ENCODE measurements around the gene FNDC3B. TPM values are rescaled to one million over a fixed set of nuclear protein-coding genes. Genes with fewer than 3 reads are reported as not detected.

Gene FNDC3B
- total and polyA plus RNA-seq, 7 donors, result 16.2 to 93.9 (median 50.3) TPM

DNA sequence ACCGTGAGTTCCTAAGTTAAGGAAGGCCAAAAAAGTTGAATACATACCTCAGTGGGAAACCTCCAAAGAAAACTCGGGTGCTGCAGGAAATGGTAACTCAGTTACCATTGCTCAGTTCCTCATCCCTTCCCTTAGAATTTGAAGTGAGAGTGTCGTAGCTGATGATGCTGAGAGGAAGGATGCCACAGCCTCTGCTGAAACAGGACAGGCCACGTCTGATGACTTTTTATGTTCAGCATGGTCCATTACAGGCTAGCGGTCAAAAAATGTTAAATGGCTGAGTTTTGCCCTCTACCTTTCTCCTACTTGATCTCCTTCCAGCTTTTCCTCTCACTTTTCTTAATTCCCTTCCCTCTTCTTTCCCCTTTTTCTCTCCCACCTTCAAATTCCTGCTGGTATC, 273.3 kb downstream of the FNDC3B start:
- intact Hi-C loops (cut with DNase I), result no loop called here
- TF ChIP-seq EP300 (IDR thresholded peaks at IDR 0.05) (no peak), POLR2AphosphoS5 (IDR thresholded peaks at IDR 0.05) (no peak), POLR2A (IDR thresholded peaks at IDR 0.05) (no peak), CTCF (IDR thresholded peaks at IDR 0.05) (no peak)
- peaks cover 0 to 60% (median 55%) of the 10 kb centered on the region in 4 donors for H3K4me1 ChIP-seq

DNA sequence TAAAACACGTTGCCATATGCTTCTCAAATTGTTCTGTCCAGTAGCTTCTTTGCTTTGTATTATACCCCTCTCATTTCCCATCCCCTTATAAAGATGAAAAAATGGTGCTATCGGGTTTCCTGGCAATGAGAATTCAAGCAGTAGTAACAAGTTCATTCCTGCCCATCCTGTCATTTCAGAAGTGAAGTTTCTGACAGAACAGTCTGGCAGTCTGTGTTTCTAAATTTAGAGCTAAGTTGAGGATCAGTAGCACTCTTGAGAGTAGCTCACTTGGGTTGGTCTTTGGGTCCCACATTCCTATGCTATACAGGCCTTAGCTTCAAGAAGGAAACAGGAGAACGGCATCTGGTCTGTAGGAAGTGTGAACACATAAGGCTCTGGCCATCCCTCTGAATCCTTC, 274.3 kb downstream of the FNDC3B start:
- Histone ChIP-seq H3K9me3 (no peaks in the 10 kb centered on the region), H3K4me1 (peaks cover 0 to 70% (median 65%) of the 10 kb centered on the region in 4 donors), H3K27ac (peak overlapping the region in 3 of 4 donors; percentile 39 to 89 (median 78)), H3K4me3 (no peak overlapping the region), H3K36me3 (peaks cover 0 to 32% (median 3%) of the 10 kb centered on the region in 4 donors), H3K27me3 (no peaks in the 10 kb centered on the region)
- TF ChIP-seq POLR2AphosphoS5 (IDR thresholded peaks at IDR 0.05) (no peak), EP300 (IDR thresholded peaks at IDR 0.05) (no peak), POLR2A (IDR thresholded peaks at IDR 0.05) (no peak), CTCF (IDR thresholded peaks at IDR 0.05) (no peak)
- DNase-seq, result no peak
- 79 to 81% methylated on average over 3 of the region's 3 CpGs for WGBS, 2 donors
- intact Hi-C loops (cut with DNase I), result no loop called here

More for the DNA sequence above, 273.3 kb downstream of the FNDC3B start:
- Histone ChIP-seq H3K4me3 (no peak overlapping the region), H3K27me3 (no peaks in the 10 kb centered on the region), H3K9me3 (no peaks in the 10 kb centered on the region), H3K36me3 (peaks cover 0 to 42% (median 9%) of the 10 kb centered on the region in 4 donors), H3K27ac (peak overlapping the region in 2 of 4 donors; percentile 78 to 89)
- 76 to 90% methylated on average over 5 of the region's 5 CpGs for WGBS, 2 donors
- no peak for DNase-seq

- Histone ChIP-seq H3K27ac (peak overlapping the region in 3 of 4 donors; percentile 64 to 89 (median 78)), H3K4me1 (peaks cover 0 to 80% (median 75%) of the 10 kb centered on the region in 4 donors), H3K4me3 (no peak overlapping the region), H3K9me3 (no peaks in the 10 kb centered on the region), H3K36me3 (peaks cover 0 to 22% (median 3%) of the 10 kb centered on the region in 4 donors), H3K27me3 (no peaks in the 10 kb centered on the region)
- 63 to 83% methylated on average over 8 of the region's 8 CpGs for WGBS, 2 donors
- no peak for DNase-seq
- intact Hi-C loops (cut with DNase I), result loop anchor here (5.0 kb wide), 2 partner anchors 57 to 187 kb away; no protein-coding TSS in a partner anchor
- no peak for TF ChIP-seq EP300 (IDR thresholded peaks at IDR 0.05)
Measured at GRCh38 chr3:172314591-172315160, 275.3 kb downstream of the FNDC3B start.

DNA sequence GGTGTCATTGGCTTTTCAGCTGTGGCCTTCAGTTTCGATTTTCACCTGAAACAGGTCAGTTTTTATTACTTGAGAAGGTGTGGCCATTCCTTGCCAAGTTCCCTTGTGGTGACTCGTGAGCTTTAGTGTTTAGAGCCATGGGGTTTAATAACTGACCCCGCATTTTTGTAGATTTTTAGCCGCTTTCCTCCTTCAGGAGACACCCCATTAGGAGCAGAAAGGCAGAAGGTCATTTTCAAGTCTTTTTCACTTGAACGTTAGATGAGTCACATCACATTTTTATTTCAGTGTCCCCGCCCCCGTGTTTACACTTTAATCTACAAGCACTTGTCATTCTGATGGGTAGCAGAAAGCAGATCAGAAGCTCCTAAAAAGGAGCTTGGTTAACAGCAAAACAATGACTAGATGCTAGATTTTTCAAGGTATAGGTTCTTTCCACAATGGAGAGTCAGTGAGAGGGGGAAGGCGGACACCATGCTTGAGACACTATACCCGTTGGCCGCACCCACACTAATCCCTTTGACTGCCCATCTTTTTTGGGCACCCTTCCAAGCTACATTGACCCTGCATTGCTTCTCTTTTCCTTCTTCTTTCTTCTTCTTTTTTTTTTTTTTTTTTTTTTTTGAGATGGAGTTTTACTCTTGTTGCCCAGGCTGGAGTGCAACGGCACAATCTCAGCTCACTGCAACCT, 276.2 kb downstream of the FNDC3B start:
- Histone ChIP-seq H3K4me3 (no peak overlapping the region), H3K27me3 (no peaks in the 10 kb centered on the region), H3K27ac (peak overlapping the region; percentile 35 to 89 (median 71)), H3K9me3 (no peaks in the 10 kb centered on the region), H3K4me1 (peaks cover 0 to 89% (median 83%) of the 10 kb centered on the region in 4 donors), H3K36me3 (peaks cover 0 to 13% (median 3%) of the 10 kb centered on the region in 4 donors)
- DNase-seq, result peak; percentile 75
- intact Hi-C loops (cut with DNase I), result loop anchor here (5.0 kb wide), 2 partner anchors 58 to 188 kb away; no protein-coding TSS in a partner anchor
- TF ChIP-seq POLR2AphosphoS5 (IDR thresholded peaks at IDR 0.05), result peak; percentile 20 to 81 (median 78)
- TF ChIP-seq CTCF (IDR thresholded peaks at IDR 0.05), result no peak
- 39 to 62% methylated on average over 11 of the region's 11 CpGs for WGBS, 2 donors

DNA sequence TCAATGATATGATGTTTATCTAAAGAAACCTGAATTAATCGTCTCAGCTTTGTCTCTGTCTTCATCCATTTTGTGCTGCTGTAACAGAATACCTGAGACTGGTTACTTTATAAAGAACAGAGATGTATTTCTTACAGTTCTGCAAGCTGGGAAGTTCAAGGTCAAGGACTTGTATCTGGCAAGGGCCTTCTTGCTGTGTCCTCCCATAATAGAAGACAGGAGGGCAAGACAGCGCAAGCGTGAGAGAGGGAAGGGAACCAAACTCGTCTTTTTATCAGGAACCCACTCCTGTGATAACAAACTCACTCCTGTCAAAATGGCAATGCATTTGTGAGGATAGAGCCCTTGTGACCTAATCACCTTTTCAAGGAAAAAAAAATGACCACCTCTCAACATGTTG, 277.4 kb downstream of the FNDC3B start:
- intact Hi-C loops (cut with DNase I), result loop anchor here (5.0 kb wide), 2 partner anchors 59 to 189 kb away; no protein-coding TSS in a partner anchor

More for the DNA sequence above, 277.4 kb downstream of the FNDC3B start:
- Histone ChIP-seq H3K4me3 (no peak overlapping the region), H3K4me1 (peaks cover 0 to 98% (median 87%) of the 10 kb centered on the region in 4 donors), H3K27ac (peak overlapping the region in 3 of 4 donors; percentile 64 to 89 (median 78)), H3K36me3 (peaks cover 0 to 4% (median 0%) of the 10 kb centered on the region in 4 donors), H3K27me3 (no peaks in the 10 kb centered on the region), H3K9me3 (no peaks in the 10 kb centered on the region)
- 95 to 97% methylated on average over 4 of the region's 4 CpGs for WGBS, 2 donors
- no peak for TF ChIP-seq EP300 (IDR thresholded peaks at IDR 0.05)
- TF ChIP-seq POLR2AphosphoS5 (IDR thresholded peaks at IDR 0.05), result no peak
- TF ChIP-seq CTCF (IDR thresholded peaks at IDR 0.05), result no peak
- TF ChIP-seq POLR2A (IDR thresholded peaks at IDR 0.05), result no peak
- no peak for DNase-seq
